Measurements from ENCODE around the gene NET1.

- no peak for TF ChIP-seq CTCF (conservative IDR thresholded peaks at IDR 0.05; ENCODE audit: low read length)
- TF ChIP-seq EZH2phosphoT487 (IDR thresholded peaks at IDR 0.05; ENCODE audit: borderline replicate concordance, low read depth, low read length), result no peak
These were observed 23.0 kb downstream of the NET1 start for GRCh38 chr10:5435328-5435727.

Data from OCI-LY7 (cell line).